UCSD-AML1 (cell line): Measurements from ENCODE around the gene TPO.
"Not testable (repeated sequence)": the region's sequence is repeated elsewhere in the genome, so short reads cannot be mapped to it uniquely, and the experiment has no call there.

Experiments
- DNase-seq: peaks from one replicate; lab custom pipeline; 2025; ENCODE audit not compliant: unreplicated experiment; lab: John Stamatoyannopoulos, UW

Gene TPO

GRCh38 chr2:1577846-1578245 is 164.6 kb downstream of the TPO start:
- DNase-seq, result no peak

- DNase-seq, result not testable (repeated sequence)
These were observed 168.1 kb downstream of the TPO start for GRCh38 chr2:1581257-1581964.

- no peak for DNase-seq
These were observed 168.8 kb downstream of the TPO start for GRCh38 chr2:1581965-1582625.

- no peak for DNase-seq
These were observed 169.7 kb downstream of the TPO start for GRCh38 chr2:1582891-1583341.

GRCh38 chr2:1584051-1584531 is 170.8 kb downstream of the TPO start:
- DNase-seq, result no peak

GRCh38 chr2:1584691-1585485 is 171.6 kb downstream of the TPO start:
- DNase-seq, result no peak

- no peak for DNase-seq
These were observed 172.4 kb downstream of the TPO start for GRCh38 chr2:1585635-1586034.

- no peak for DNase-seq
These were observed 173.1 kb downstream of the TPO start for GRCh38 chr2:1586251-1586922.

- no peak for DNase-seq
These were observed 173.9 kb downstream of the TPO start for GRCh38 chr2:1586923-1587840.

- DNase-seq, result no peak
These were observed 175.1 kb downstream of the TPO start for GRCh38 chr2:1588051-1588977.

GRCh38 chr2:1588978-1589621 is 175.8 kb downstream of the TPO start:
- DNase-seq, result no peak

- DNase-seq, result no peak
These were observed 177.6 kb downstream of the TPO start for GRCh38 chr2:1590596-1591460.

GRCh38 chr2:1591461-1591770 is 178.2 kb downstream of the TPO start:
- no peak for DNase-seq
